HEK293 (cell line): ENCODE data around the gene CDK11B.
A peak's percentile ranks its signal among the peaks of the same experiment; 100 is the strongest.

Source experiments
- CTCF ChIA-PET: fragments of 350-600 bp; formaldehyde crosslinking; extraction: SDS; loops from one replicate; lab custom pipeline; 2021; ENCODE audit warnings: antibody characterized with exemption; lab: Yijun Ruan, JAX
- POLR2A ChIA-PET: fragments of 300-600 bp; formaldehyde crosslinking; extraction: SDS; loops from one replicate; lab custom pipeline; 2020; ENCODE audit warnings: antibody characterized with exemption, inconsistent platforms; lab: Yijun Ruan, JAX
- H3K27ac ChIP-seq: fragments of 200-500 bp; sonication (Bioruptor generic); 2 replicates; pipeline ENCODE4 v1.5.1; 2014; ENCODE audit warnings: low read depth, low read length, control low read depth, inconsistent platforms; ENCODE audit errors: extremely low read depth
- H3K36me3 ChIP-seq, 2 experiments: fragments of 200-500 bp in 1 of 2; sonication (Bioruptor generic) in 1 of 2; 1 replicate in 1 of 2; 2 replicates in 1 of 2; pipeline ENCODE4 v1.5.1; 2014 to 2017; ENCODE audit warnings: inconsistent platforms in 2 of 2, low read length in 2 of 2; ENCODE audit not compliant: control insufficient read depth in 2 of 2, insufficient read depth in 1 of 2
- H3K4me1 ChIP-seq: fragments of 200-500 bp; sonication (Bioruptor generic); 2 replicates; pipeline ENCODE4 v1.5.1; 2014; ENCODE audit warnings: mild to moderate bottlenecking, low read length, inconsistent platforms; ENCODE audit not compliant: control insufficient read depth, insufficient read depth
- H3K4me3 ChIP-seq: 2 replicates; pipeline ENCODE4 v1.5.1; 2011; ENCODE audit warnings: low read depth, mild to moderate bottlenecking, control low read depth, low read length, moderate library complexity
- H3K9me3 ChIP-seq: fragments of 200-500 bp; sonication (Bioruptor generic); 2 replicates; pipeline ENCODE4 v1.5.1; 2014; ENCODE audit warnings: low read depth, low read length, inconsistent platforms; ENCODE audit not compliant: control insufficient read depth, insufficient read depth
- BCL11B ChIP-seq: fragments of 450-650 bp; formaldehyde crosslinking; IDR thresholded peaks from 2 replicates; pipeline ENCODE4 v1.5.1; 2016; ENCODE audit warnings: low read depth, missing biosample characterization, missing genetic modification characterization
- IKZF3 ChIP-seq: fragments of 450-650 bp; IDR thresholded peaks from 2 replicates; pipeline ENCODE4 v1.5.0; 2018; ENCODE audit warnings: missing biosample characterization, mild to moderate bottlenecking, missing genetic modification characterization, moderate library complexity
- KLF10 ChIP-seq: fragments of 450-650 bp; IDR thresholded peaks from 2 replicates; pipeline ENCODE4 v1.5.1; 2018; ENCODE audit warnings: missing biosample characterization, mild to moderate bottlenecking, missing genetic modification characterization
- SP2 ChIP-seq: fragments of 450-650 bp; formaldehyde crosslinking; IDR thresholded peaks from 2 replicates; pipeline ENCODE4 v1.5.1; 2016; ENCODE audit warnings: missing biosample characterization, missing genetic modification characterization
- SP7 ChIP-seq: fragments of 450-650 bp; formaldehyde crosslinking; IDR thresholded peaks from 2 replicates; pipeline ENCODE4 v1.5.1; 2016; ENCODE audit warnings: missing biosample characterization, missing genetic modification characterization
- ZNF112 ChIP-seq: fragments of 450-650 bp; formaldehyde crosslinking; IDR thresholded peaks from 2 replicates; pipeline ENCODE4 v1.5.0; 2017; ENCODE audit warnings: missing biosample characterization, missing genetic modification characterization
- ZNF114 ChIP-seq: fragments of 450-650 bp; formaldehyde crosslinking; IDR thresholded peaks from 2 replicates; pipeline ENCODE4 v1.5.0; 2017; ENCODE audit warnings: missing biosample characterization, missing genetic modification characterization
- ZNF121 ChIP-seq: fragments of 450-650 bp; formaldehyde crosslinking; IDR thresholded peaks from 2 replicates; pipeline ENCODE4 v1.5.1; 2016; ENCODE audit warnings: missing biosample characterization, missing genetic modification characterization
- ZNF138 ChIP-seq: fragments of 450-650 bp; formaldehyde crosslinking; IDR thresholded peaks from 2 replicates; pipeline ENCODE4 v1.5.1; 2016; ENCODE audit warnings: missing biosample characterization, missing genetic modification characterization, borderline replicate concordance
- ZNF174 ChIP-seq: fragments of 450-650 bp; formaldehyde crosslinking; IDR thresholded peaks from 2 replicates; pipeline ENCODE4 v1.5.0; 2017; ENCODE audit warnings: missing biosample characterization, mild to moderate bottlenecking, missing genetic modification characterization
- ZNF202 ChIP-seq: fragments of 450-650 bp; formaldehyde crosslinking; IDR thresholded peaks from 2 replicates; pipeline ENCODE4 v1.5.1; 2016; ENCODE audit warnings: missing biosample characterization, missing genetic modification characterization, borderline replicate concordance
- ZNF324 ChIP-seq: fragments of 450-650 bp; formaldehyde crosslinking; IDR thresholded peaks from 2 replicates; pipeline ENCODE4 v1.5.1; 2016; ENCODE audit warnings: missing biosample characterization, missing genetic modification characterization
- ZNF529 ChIP-seq: fragments of 450-650 bp; formaldehyde crosslinking; IDR thresholded peaks from 2 replicates; pipeline ENCODE4 v1.5.1; 2017; ENCODE audit warnings: missing genetic modification characterization, missing biosample characterization; ENCODE audit not compliant: insufficient replicate concordance
- ZNF621 ChIP-seq: fragments of 450-650 bp; formaldehyde crosslinking; IDR thresholded peaks from 2 replicates; pipeline ENCODE4 v1.5.1; 2017; ENCODE audit warnings: missing biosample characterization, missing genetic modification characterization
- ZNF692 ChIP-seq: fragments of 450-650 bp; formaldehyde crosslinking; IDR thresholded peaks from 2 replicates; pipeline ENCODE4 v1.5.1; 2016; ENCODE audit warnings: missing biosample characterization, missing genetic modification characterization
- ZNF785 ChIP-seq: fragments of 450-650 bp; formaldehyde crosslinking; IDR thresholded peaks from 2 replicates; pipeline ENCODE4 v1.5.1; 2016; ENCODE audit warnings: missing biosample characterization, missing genetic modification characterization
- ZSCAN30 ChIP-seq: fragments of 450-650 bp; IDR thresholded peaks from 2 replicates; pipeline ENCODE4 v1.5.1; 2018; ENCODE audit warnings: missing biosample characterization, mild to moderate bottlenecking, missing genetic modification characterization, moderate library complexity
- TF ChIP-seq, protein P1 (sequence below): fragments of 450-650 bp; formaldehyde crosslinking; IDR thresholded peaks from 2 replicates; pipeline ENCODE4 v1.5.1; 2016; ENCODE audit warnings: missing biosample characterization, missing genetic modification characterization
- TF ChIP-seq, protein P2 (sequence below): fragments of 450-650 bp; formaldehyde crosslinking; conservative IDR thresholded peaks from 2 replicates; pipeline ENCODE4 v1.5.1; 2016; ENCODE audit warnings: low read depth, missing biosample characterization, missing genetic modification characterization

CDK11B gene

DNA sequence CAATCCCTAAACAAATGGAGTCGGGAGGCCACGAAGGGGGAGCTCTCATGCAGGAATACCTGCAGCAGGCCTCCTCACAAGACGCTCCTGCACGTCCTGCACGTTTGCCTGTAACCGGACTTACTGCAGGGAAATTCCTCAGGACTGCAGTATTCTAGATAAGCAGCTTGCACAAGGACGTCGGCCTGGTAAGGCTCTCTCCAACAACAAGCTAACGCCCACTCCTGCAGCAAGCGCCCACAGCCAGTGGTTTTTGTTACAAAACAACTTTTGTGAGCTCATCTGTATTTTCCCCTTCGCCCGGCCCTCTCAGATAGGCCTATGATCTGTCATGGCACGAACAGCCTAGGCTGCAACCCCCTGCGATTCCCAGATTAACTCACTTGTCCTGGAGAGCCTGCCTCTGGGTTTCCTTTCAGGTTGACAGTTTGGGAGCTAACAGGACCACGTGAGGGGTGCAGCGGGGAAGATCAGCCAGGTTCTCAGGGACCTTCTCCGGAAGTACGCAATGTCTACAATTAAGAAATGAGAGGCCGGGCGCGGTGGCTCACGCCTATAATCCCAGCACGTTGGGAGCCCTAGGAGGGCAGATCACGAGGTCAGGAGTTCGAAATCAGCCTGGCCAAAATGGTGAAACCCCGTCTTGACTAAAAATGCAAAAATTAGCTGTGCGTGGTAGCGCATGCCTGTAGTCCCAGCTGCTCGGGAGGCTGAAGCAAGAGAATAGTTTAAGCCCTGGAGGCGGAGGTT, 44.4 kb downstream of the CDK11B start (continued):
- no peak for TF ChIP-seq KLF10 (tag by site-specific recombination)
- TF ChIP-seq ZNF114 (tag by site-specific recombination), result no peak
- TF ChIP-seq BCL11B (tag by site-specific recombination), result no peak
- 0 out of 2 replicates have a peak, but pooled peaks have one; percentile 25 for TF ChIP-seq SP7 (tag by site-specific recombination)
- TF ChIP-seq ZNF621 (tag by site-specific recombination), result no peak
- TF ChIP-seq, protein P1, sequence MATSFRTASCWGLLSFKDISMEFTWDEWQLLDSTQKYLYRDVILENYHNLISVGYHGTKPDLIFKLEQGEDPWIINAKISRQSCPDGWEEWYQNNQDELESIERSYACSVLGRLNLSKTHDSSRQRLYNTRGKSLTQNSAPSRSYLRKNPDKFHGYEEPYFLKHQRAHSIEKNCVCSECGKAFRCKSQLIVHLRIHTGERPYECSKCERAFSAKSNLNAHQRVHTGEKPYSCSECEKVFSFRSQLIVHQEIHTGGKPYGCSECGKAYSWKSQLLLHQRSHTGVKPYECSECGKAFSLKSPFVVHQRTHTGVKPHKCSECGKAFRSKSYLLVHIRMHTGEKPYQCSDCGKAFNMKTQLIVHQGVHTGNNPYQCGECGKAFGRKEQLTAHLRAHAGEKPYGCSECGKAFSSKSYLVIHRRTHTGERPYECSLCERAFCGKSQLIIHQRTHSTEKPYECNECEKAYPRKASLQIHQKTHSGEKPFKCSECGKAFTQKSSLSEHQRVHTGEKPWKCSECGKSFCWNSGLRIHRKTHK (tag by site-specific recombination), result no peak
- 0 out of 2 replicates have a peak, but pooled peaks have one; percentile 55 for TF ChIP-seq ZNF324 (tag by site-specific recombination)
- no peak for TF ChIP-seq ZNF529
- no peak for TF ChIP-seq ZNF202
- TF ChIP-seq ZNF174 (tag by site-specific recombination), result no peak
- TF ChIP-seq ZNF138 (tag by site-specific recombination), result no peak
- no peak for TF ChIP-seq IKZF3 (tag by site-specific recombination)
- TF ChIP-seq ZNF785, result no peak; the same call in 1 of the 2 replicates
- TF ChIP-seq, protein P2, sequence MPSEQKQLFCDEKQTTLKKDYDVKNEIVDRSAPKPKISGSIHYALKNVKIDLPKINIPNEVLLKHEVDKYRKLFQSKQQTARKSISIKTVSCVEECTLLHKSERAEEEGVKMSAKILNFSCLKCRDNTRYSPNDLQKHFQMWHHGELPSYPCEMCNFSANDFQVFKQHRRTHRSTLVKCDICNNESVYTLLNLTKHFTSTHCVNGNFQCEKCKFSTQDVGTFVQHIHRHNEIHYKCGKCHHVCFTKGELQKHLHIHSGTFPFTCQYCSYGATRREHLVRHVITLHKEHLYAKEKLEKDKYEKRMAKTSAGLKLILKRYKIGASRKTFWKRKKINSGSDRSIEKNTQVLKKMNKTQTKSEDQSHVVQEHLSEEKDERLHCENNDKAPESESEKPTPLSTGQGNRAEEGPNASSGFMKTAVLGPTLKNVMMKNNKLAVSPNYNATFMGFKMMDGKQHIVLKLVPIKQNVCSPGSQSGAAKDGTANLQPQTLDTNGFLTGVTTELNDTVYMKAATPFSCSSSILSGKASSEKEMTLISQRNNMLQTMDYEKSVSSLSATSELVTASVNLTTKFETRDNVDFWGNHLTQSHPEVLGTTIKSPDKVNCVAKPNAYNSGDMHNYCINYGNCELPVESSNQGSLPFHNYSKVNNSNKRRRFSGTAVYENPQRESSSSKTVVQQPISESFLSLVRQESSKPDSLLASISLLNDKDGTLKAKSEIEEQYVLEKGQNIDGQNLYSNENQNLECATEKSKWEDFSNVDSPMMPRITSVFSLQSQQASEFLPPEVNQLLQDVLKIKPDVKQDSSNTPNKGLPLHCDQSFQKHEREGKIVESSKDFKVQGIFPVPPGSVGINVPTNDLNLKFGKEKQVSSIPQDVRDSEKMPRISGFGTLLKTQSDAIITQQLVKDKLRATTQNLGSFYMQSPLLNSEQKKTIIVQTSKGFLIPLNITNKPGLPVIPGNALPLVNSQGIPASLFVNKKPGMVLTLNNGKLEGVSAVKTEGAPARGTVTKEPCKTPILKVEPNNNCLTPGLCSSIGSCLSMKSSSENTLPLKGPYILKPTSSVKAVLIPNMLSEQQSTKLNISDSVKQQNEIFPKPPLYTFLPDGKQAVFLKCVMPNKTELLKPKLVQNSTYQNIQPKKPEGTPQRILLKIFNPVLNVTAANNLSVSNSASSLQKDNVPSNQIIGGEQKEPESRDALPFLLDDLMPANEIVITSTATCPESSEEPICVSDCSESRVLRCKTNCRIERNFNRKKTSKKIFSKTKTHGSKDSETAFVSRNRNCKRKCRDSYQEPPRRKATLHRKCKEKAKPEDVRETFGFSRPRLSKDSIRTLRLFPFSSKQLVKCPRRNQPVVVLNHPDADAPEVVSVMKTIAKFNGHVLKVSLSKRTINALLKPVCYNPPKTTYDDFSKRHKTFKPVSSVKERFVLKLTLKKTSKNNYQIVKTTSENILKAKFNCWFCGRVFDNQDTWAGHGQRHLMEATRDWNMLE (tag by site-specific recombination), result no peak
- TF ChIP-seq SP2, result peak; percentile 37; the same call in 1 of the 2 replicates
- no peak for TF ChIP-seq ZNF692
- no peak for TF ChIP-seq ZNF112 (tag by site-specific recombination)
- TF ChIP-seq, all 188 proteins: peak for 26

- Histone ChIP-seq H3K4me1 (0 out of 2 replicates have a peak, but pooled peaks cover 3% of the 10 kb centered on the region), H3K9me3 (no peaks in the 10 kb centered on the region), H3K4me3 (no peak overlapping the region), H3K27ac (no peak overlapping the region), H3K36me3 (peaks cover 0 to 20% of the 10 kb centered on the region in 2 experiments; a peak in 1 of 3 replicates)
- TF ChIP-seq ZSCAN30 (no peak), ZNF121 (tag by site-specific recombination) (0 out of 2 replicates have a peak, but pooled peaks have one; percentile 20)
- CTCF ChIA-PET, result no interaction called here
- POLR2A ChIA-PET, result interaction anchor here (0.6 to 3.5 kb wide), 5 partner anchors 11 to 268 kb away, joined by 3 to 17 read pairs (median 6); no protein-coding TSS in a partner anchor
Observed at GRCh38 chr1:1613509-1614082, 45.2 kb downstream of the CDK11B start.
